Right kidney (tissue), 1 donor: ENCODE results near the gene WDR73.
A peak's percentile ranks its signal among the peaks of the same experiment; 100 is the strongest.
"Not testable (repeated sequence)": the region's sequence is repeated elsewhere in the genome, so short reads cannot be mapped to it uniquely, and the experiment has no call there.

Experiments used
- DNase-seq: peaks from one replicate; pipeline ENCODE4 v3.0.0-alpha.2; 2016

WDR73 gene

GRCh38 chr15:84658080-84658787, 4.2 kb upstream of the WDR73 start, which contains the start of gene NMB:
NMB (minus strand) TSS chr15:84658199; CDS start chr15:84658152, 47 bp downstream.
- peak; percentile 90 for DNase-seq

GRCh38 chr15:84657748-84658079, 3.6 kb upstream of the WDR73 start:
- no peak for DNase-seq

- DNase-seq, result no peak
Observed at GRCh38 chr15:84656972-84657371, 2.9 kb upstream of the WDR73 start.

- peak; percentile 58 for DNase-seq
Observed at GRCh38 chr15:84654689-84655453, 788 bp upstream of the WDR73 start.

GRCh38 chr15:84653584-84653909, 536 bp downstream of the WDR73 start:
- no peak for DNase-seq

- DNase-seq, result no peak
Observed at GRCh38 chr15:84649706-84650105, 4.4 kb downstream of the WDR73 start.

GRCh38 chr15:84648539-84648938, 5.5 kb downstream of the WDR73 start:
- DNase-seq, result no peak

GRCh38 chr15:84647726-84648125, 6.4 kb downstream of the WDR73 start:
- DNase-seq, result no peak

GRCh38 chr15:84645997-84646396, 8.1 kb downstream of the WDR73 start:
- DNase-seq, result no peak

- no peak for DNase-seq
Observed at GRCh38 chr15:84645496-84645895, 8.6 kb downstream of the WDR73 start.

GRCh38 chr15:84643838-84644237, 10.2 kb downstream of the WDR73 start:
- no peak for DNase-seq

GRCh38 chr15:84642640-84643039, 11.4 kb downstream of the WDR73 start:
- not testable (repeated sequence) for DNase-seq

- not testable (repeated sequence) for DNase-seq
Observed at GRCh38 chr15:84641871-84642270, 12.2 kb downstream of the WDR73 start.

GRCh38 chr15:84638103-84638502, 16.0 kb downstream of the WDR73 start:
- no peak for DNase-seq

- DNase-seq, result no peak
Observed at GRCh38 chr15:84634228-84634837, 19.8 kb downstream of the WDR73 start.

GRCh38 chr15:84633311-84634227, 20.5 kb downstream of the WDR73 start:
- peak; percentile 98 for DNase-seq

GRCh38 chr15:84631706-84632272, 22.3 kb downstream of the WDR73 start:
- DNase-seq, result no peak

GRCh38 chr15:84629033-84629432, 25.1 kb downstream of the WDR73 start:
- DNase-seq, result no peak

GRCh38 chr15:84625123-84625522, 29.0 kb downstream of the WDR73 start:
- DNase-seq, result no peak

GRCh38 chr15:84624359-84624758, 29.7 kb downstream of the WDR73 start:
- no peak for DNase-seq

GRCh38 chr15:84621358-84621979, 32.6 kb downstream of the WDR73 start:
- no peak for DNase-seq

- no peak for DNase-seq
Observed at GRCh38 chr15:84620626-84621025, 33.5 kb downstream of the WDR73 start.
